Astrocyte (in vitro differentiated cells and primary cell): ENCODE results near the gene SLC35F6.

Source experiments
- CTCF ChIP-seq: IDR thresholded peaks from 2 replicates; pipeline ENCODE4 v1.5.1; 2011; ENCODE audit warnings: low read depth, mild to moderate bottlenecking, inconsistent platforms, low read length, moderate library complexity; ENCODE audit not compliant: insufficient read depth
- EZH2 ChIP-seq: IDR thresholded peaks from 2 replicates; pipeline ENCODE4 v1.6.1; 2012; ENCODE audit warnings: mild to moderate bottlenecking, low read length, inconsistent platforms; ENCODE audit not compliant: insufficient read depth

DNA sequence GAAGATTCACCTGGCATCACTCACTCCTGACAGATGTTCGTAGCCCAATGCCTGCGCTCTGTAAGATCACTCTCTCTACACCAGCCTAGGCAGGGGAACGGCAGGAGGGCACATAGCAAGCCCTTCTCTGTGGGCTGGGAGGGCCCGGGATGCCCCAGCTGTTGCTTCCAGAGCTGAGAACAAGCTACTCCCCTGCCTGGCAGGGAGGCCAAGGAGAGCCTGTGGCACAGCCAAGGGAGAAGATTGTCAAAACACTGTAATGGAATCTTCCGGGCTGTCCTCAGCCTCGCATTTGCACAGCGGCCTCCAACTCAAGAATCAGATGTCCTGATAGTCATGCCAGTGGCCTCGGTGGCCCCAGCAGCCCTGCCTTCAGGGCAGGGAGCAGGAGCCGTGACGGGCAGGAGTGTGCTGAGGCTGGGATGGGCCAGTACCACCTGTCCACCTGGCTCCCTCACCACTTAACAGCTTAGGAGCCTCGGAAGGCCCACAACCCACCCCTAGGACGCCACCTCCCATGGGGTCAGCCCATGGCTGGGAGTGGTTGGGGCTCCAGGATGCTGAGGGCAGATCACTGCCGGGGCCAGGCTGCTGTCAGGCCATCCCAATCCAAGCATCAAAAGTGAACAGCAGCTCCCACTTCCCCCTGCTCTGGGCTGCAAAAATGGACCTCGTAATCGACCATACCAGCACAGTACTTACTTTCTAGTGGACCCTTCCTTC, 21.9 kb upstream of the SLC35F6 start:
- TF ChIP-seq CTCF (no peak), EZH2 (no peak)
